IMR-90 (cell line): Measurements from ENCODE around the gene CFAP210. TPM values are rescaled to one million over a fixed set of nuclear protein-coding genes. Genes with fewer than 3 reads are reported as not detected.

ENCODE experiments used
- ATAC-seq: fragments of 200-7000 bp; cut with Tn5 transposase; 2 replicates; pipeline ENCODE4 v1.9.1; 2020; ENCODE audit warnings: low read depth, mild to moderate bottlenecking, moderate library complexity
- BruUV-seq: library from RNA; stranded (reverse); fragments of 400-500 nt; replicated peaks from 2 replicates; lab custom pipeline; 2021; lab: Mats Ljungman, UMichigan
- CTCF ChIA-PET: fragments of 300-600 bp; formaldehyde crosslinking; extraction: SDS; loops from one replicate; lab custom pipeline; 2021; ENCODE audit warnings: antibody characterized with exemption; lab: Yijun Ruan, JAX
- POLR2A ChIA-PET: fragments of 300-600 bp; sonication (Branson Sonifier 250); formaldehyde crosslinking; loops from one replicate; lab custom pipeline; 2022; ENCODE audit warnings: antibody characterized with exemption; ENCODE audit not compliant: unreplicated experiment; lab: Charles Lee
- DNase-seq: peaks from one replicate; pipeline ENCODE4 v3.0.0; 2013
- H2AFZ ChIP-seq: replicated peaks from 2 replicates; pipeline ENCODE3; 2013; ENCODE audit warnings: low read length, mild to moderate bottlenecking; ENCODE audit not compliant: poor library complexity
- H2AK5ac ChIP-seq: 2 replicates; pipeline ENCODE4 v1.6.1; 2013; ENCODE audit warnings: low read depth, low read length, inconsistent platforms
- H2AK9ac ChIP-seq: replicated peaks from 2 replicates; pipeline ENCODE3; 2013; ENCODE audit warnings: mild to moderate bottlenecking, low read depth, low read length, moderate library complexity; ENCODE audit not compliant: poor library complexity
- H2BK120ac ChIP-seq: 2 replicates; pipeline ENCODE4 v1.6.1; 2013; ENCODE audit warnings: low read depth, low read length, inconsistent platforms
- H2BK15ac ChIP-seq: 3 replicates; pipeline ENCODE4 v1.6.1; 2013; ENCODE audit warnings: low read depth, low read length, inconsistent platforms
- H2BK20ac ChIP-seq: 2 replicates; pipeline ENCODE4 v1.6.1; 2013; ENCODE audit warnings: low read depth, mild to moderate bottlenecking, inconsistent platforms, low read length, moderate library complexity
- H2BK5ac ChIP-seq: 2 replicates; pipeline ENCODE4 v1.6.1; 2013; ENCODE audit warnings: mild to moderate bottlenecking, low read depth, low read length, inconsistent platforms; ENCODE audit not compliant: poor library complexity, severe bottlenecking
- H3K14ac ChIP-seq: replicated peaks from 2 replicates; pipeline ENCODE4 v1.6.1; 2013; ENCODE audit warnings: low read depth, low read length, inconsistent platforms
- H3K18ac ChIP-seq: 2 replicates; pipeline ENCODE4 v1.6.1; 2013; ENCODE audit warnings: low read depth, low read length, control low read depth
- H3K23ac ChIP-seq: 2 replicates; pipeline ENCODE4 v1.6.1; 2013; ENCODE audit warnings: low read depth, low read length, inconsistent platforms
- H3K27ac ChIP-seq: 2 replicates; pipeline ENCODE4 v1.5.1; 2013; ENCODE audit warnings: mild to moderate bottlenecking, control low read depth, low read length; ENCODE audit not compliant: insufficient read depth
- H3K27me3 ChIP-seq: 2 replicates; pipeline ENCODE4 v1.6.1; 2013; ENCODE audit warnings: low read length; ENCODE audit not compliant: control insufficient read depth, insufficient read depth
- H3K36me3 ChIP-seq: 2 replicates; pipeline ENCODE4 v1.6.1; 2013; ENCODE audit warnings: low read length, mixed read lengths; ENCODE audit not compliant: control insufficient read depth, insufficient read depth
- H3K4ac ChIP-seq: 2 replicates; pipeline ENCODE4 v1.6.1; 2013; ENCODE audit warnings: low read depth, low read length, inconsistent platforms
- H3K4me1 ChIP-seq: 2 replicates; pipeline ENCODE4 v1.6.1; 2013; ENCODE audit warnings: low read length, mixed read lengths; ENCODE audit not compliant: control insufficient read depth, insufficient read depth
- H3K4me2 ChIP-seq: 2 replicates; pipeline ENCODE4 v1.6.1; 2013; ENCODE audit warnings: low read depth, mild to moderate bottlenecking, control low read depth, low read length, moderate library complexity
- H3K4me3 ChIP-seq: 2 replicates; pipeline ENCODE4 v1.5.1; 2013; ENCODE audit warnings: low read depth, mild to moderate bottlenecking, control low read depth, low read length, moderate library complexity; ENCODE audit not compliant: insufficient read depth
- H3K56ac ChIP-seq: 2 replicates; pipeline ENCODE4 v1.6.1; 2013; ENCODE audit warnings: low read length, inconsistent platforms; ENCODE audit not compliant: insufficient read depth; ENCODE audit errors: extremely low read depth
- H3K79me1 ChIP-seq, 2 experiments: 2 replicates each; pipeline ENCODE4 v1.6.1; 2013; ENCODE audit warnings: low read length in 2 of 2, inconsistent platforms in 1 of 2, low read depth in 1 of 2
- H3K9ac ChIP-seq: 2 replicates; pipeline ENCODE4 v1.6.1; 2013; ENCODE audit warnings: low read depth, low read length, control low read depth
- H3K9me1 ChIP-seq: 2 replicates; pipeline ENCODE4 v1.6.1; 2013; ENCODE audit warnings: low read length, inconsistent platforms; ENCODE audit not compliant: insufficient read depth
- H3K9me3 ChIP-seq: 2 replicates; pipeline ENCODE4 v1.6.1; 2013; ENCODE audit warnings: low read length; ENCODE audit not compliant: control insufficient read depth, insufficient read depth
- H4K20me1 ChIP-seq: 2 replicates; pipeline ENCODE4 v1.6.1; 2013; ENCODE audit warnings: low read length, inconsistent platforms; ENCODE audit not compliant: insufficient read depth
- H4K5ac ChIP-seq: 2 replicates; pipeline ENCODE4 v1.6.1; 2013; ENCODE audit warnings: mild to moderate bottlenecking, low read depth, low read length, control low read depth
- H4K8ac ChIP-seq, 2 experiments: 2 replicates each; pipeline ENCODE4 v1.6.1; 2013; ENCODE audit warnings: low read depth in 2 of 2, low read length in 2 of 2, control low read depth in 1 of 2, inconsistent platforms in 1 of 2
- H4K91ac ChIP-seq: 2 replicates; pipeline ENCODE4 v1.6.1; 2013; ENCODE audit warnings: low read depth, low read length, inconsistent platforms; ENCODE audit not compliant: insufficient read depth
- BHLHE40 ChIP-seq: fragments of 150-350 bp; IDR thresholded peaks from 2 replicates; pipeline ENCODE4 v1.6.1; 2016; ENCODE audit warnings: mild to moderate bottlenecking, low read depth, low read length
- CEBPB ChIP-seq: IDR thresholded peaks from 2 replicates; pipeline ENCODE4 v1.6.1; 2012; ENCODE audit warnings: low read depth, low read length, improper control_type of control experiment
- CHD1 ChIP-seq: IDR thresholded peaks from 2 replicates; pipeline ENCODE4 v1.6.1; 2012; ENCODE audit warnings: low read depth, low read length, improper control_type of control experiment
- CTCF ChIP-seq: conservative IDR thresholded peaks from 2 replicates; pipeline ENCODE4 v1.5.1; 2012; ENCODE audit warnings: mild to moderate bottlenecking, low read depth, low read length, improper control_type of control experiment
- ELK1 ChIP-seq: fragments of 150-350 bp; IDR thresholded peaks from 2 replicates; pipeline ENCODE4 v1.6.1; 2016; ENCODE audit warnings: low read depth, mild to moderate bottlenecking, low read length, moderate library complexity, borderline replicate concordance
- FOS ChIP-seq: fragments of 150-350 bp; IDR thresholded peaks from 2 replicates; pipeline ENCODE4 v1.6.1; 2016; ENCODE audit warnings: low read depth, low read length
- MAFK ChIP-seq: IDR thresholded peaks from 2 replicates; pipeline ENCODE4 v1.6.1; 2012; ENCODE audit warnings: low read depth, low read length, improper control_type of control experiment
- MAZ ChIP-seq: IDR thresholded peaks from 2 replicates; pipeline ENCODE4 v1.6.1; 2012; ENCODE audit warnings: low read depth, mild to moderate bottlenecking, low read length, improper control_type of control experiment, moderate library complexity, borderline replicate concordance
- MXI1 ChIP-seq: IDR thresholded peaks from 2 replicates; pipeline ENCODE4 v1.6.1; 2012; ENCODE audit warnings: low read depth, mild to moderate bottlenecking, low read length, moderate library complexity, borderline replicate concordance
- NFE2L2 ChIP-seq: fragments of 150-350 bp; IDR thresholded peaks from 2 replicates; pipeline ENCODE4 v1.6.1; 2016; ENCODE audit warnings: low read depth, mild to moderate bottlenecking, low read length
- POLR2A ChIP-seq: IDR thresholded peaks from 2 replicates; pipeline ENCODE4 v1.6.1; 2012; ENCODE audit warnings: mild to moderate bottlenecking, low read depth, low read length
- RAD21 ChIP-seq: IDR thresholded peaks from 2 replicates; pipeline ENCODE4 v1.6.1; 2012; ENCODE audit warnings: low read length, improper control_type of control experiment
- RCOR1 ChIP-seq: IDR thresholded peaks from 2 replicates; pipeline ENCODE4 v1.6.1; 2012; ENCODE audit warnings: mild to moderate bottlenecking, low read length, improper control_type of control experiment; ENCODE audit not compliant: insufficient replicate concordance
- RFX5 ChIP-seq: IDR thresholded peaks from 2 replicates; pipeline ENCODE4 v1.8.0; 2012; ENCODE audit warnings: low read depth, mild to moderate bottlenecking, low read length, moderate library complexity
- SMC3 ChIP-seq: fragments of 150-350 bp; IDR thresholded peaks from 2 replicates; pipeline ENCODE4 v1.6.1; 2016; ENCODE audit warnings: low read depth, mild to moderate bottlenecking, antibody characterized with exemption, low read length, moderate library complexity
- USF2 ChIP-seq: fragments of 150-350 bp; IDR thresholded peaks from 2 replicates; pipeline ENCODE4 v1.6.1; 2017; ENCODE audit warnings: mild to moderate bottlenecking, antibody characterized with exemption, low read length, low read depth
- WGBS, 2 experiments: methylation state at CpG; one replicate each; pipeline versions ENCODE4 v1.1.5 to v1.1.7; 2013; ENCODE audit warnings: missing lambda C conversion rate in 2 of 2; ENCODE audit not compliant: insufficient read length in 1 of 2; ENCODE audit errors: extremely low coverage in 2 of 2; 5-methylcytosine and 5-hydroxymethylcytosine counted together
- dilution Hi-C: fragments of 300-500 bp; cut with HindIII; formaldehyde crosslinking; loops from one replicate; pipeline ENCODE4 v1.14.3; 2018; ENCODE audit warnings: low sequenced_read_pairs; ENCODE audit not compliant: unreplicated experiment
- in situ Hi-C: fragments of 300-500 bp; cut with MboI; formaldehyde crosslinking; loops from 3 replicates; pipeline ENCODE4 v1.14.3; 2019; ENCODE audit warnings: low sequenced_read_pairs, inconsistent platforms, mixed read lengths
- intact Hi-C: fragments of 100-400 bp; cut with micrococcal nuclease; formaldehyde crosslinking; loops from 2 replicates; pipeline ENCODE4 v1.10.0; 2022
- polyA plus RNA-seq, 3 experiments: library from polyadenylated mRNA; depleted of rRNA; stranded (reverse); fragments of >200 nt; gene quantifications; 2 replicates each; pipeline ENCODE4 v1.2.3, GENCODE V29; 2012; ENCODE audit warnings: low replicate concordance in 1 of 3
- total RNA-seq: library from RNA; depleted of rRNA; stranded (reverse); fragments of >200 nt; gene quantifications from 2 replicates; pipeline ENCODE4 v1.2.3, GENCODE V29; 2012

Gene CFAP210
- total and polyA plus RNA-seq, 2 of the 4 experiments (the other 2 are of a cell fraction), result not detected

DNA sequence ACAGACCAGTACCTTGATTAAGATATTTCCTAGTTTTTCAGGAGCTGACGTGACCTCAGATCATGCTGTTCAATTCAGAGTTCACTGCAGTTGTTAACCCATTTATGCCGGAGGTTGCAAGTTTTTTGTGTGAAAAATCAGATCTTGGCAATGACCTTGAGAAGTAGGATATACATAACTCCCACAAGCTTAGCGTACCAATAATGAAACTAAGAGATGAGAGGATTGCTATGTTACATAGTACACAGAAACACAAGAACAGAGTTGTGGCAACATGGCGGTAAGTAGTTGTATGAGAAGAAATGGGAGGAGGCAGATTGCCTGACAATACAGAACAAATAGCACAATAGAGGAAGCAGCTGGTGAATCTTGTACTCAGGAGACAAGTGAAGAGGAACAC is 71.0 kb downstream of the CFAP210 start:
- Histone ChIP-seq H3K4me2 (no peak overlapping the region), H3K4me1 (no peaks in the 10 kb centered on the region), H3K18ac (no peak overlapping the region), H2AFZ (no peak overlapping the region), H3K36me3 (peaks cover 17% of the 10 kb centered on the region), H3K9me3 (no peaks in the 10 kb centered on the region), H4K5ac (no peak overlapping the region), H3K23ac (no peak overlapping the region), H2BK120ac (no peak overlapping the region), H3K79me1 (peaks cover 13 to 24% of the 10 kb centered on the region in 2 experiments), H3K4me3 (no peak overlapping the region), H2BK5ac (no peak overlapping the region), H2BK20ac (no peak overlapping the region), H2AK9ac (no peak overlapping the region), H4K20me1 (peaks cover 3% of the 10 kb centered on the region; the same call in 1 of the 2 replicates), H3K9ac (no peak overlapping the region), H4K8ac (no peak overlapping the region), H3K4ac (no peak overlapping the region), H3K27me3 (no peaks in the 10 kb centered on the region), H3K9me1 (peaks cover 6% of the 10 kb centered on the region; the same call in 1 of the 2 replicates), H2AK5ac (no peak overlapping the region), H4K91ac (no peak overlapping the region), H2BK15ac (no peak overlapping the region), H3K27ac (no peak overlapping the region), H3K14ac (no peak overlapping the region), H3K56ac (no peak overlapping the region)
- ChIA-PET CTCF (no interaction called here), POLR2A (no interaction called here)
- ATAC-seq, result no peak
- no TSS peak for BruUV-seq
- dilution Hi-C loops, result no loop called here
- intact Hi-C loops, result loop anchor here (5.0 kb wide), 1 partner anchor 36 kb away; no protein-coding TSS in a partner anchor
- no peak for DNase-seq
- in situ Hi-C loops, result no loop called here
- TF ChIP-seq CHD1 (no peak), BHLHE40 (no peak), CEBPB (no peak), MAFK (no peak), MAZ (no peak), NFE2L2 (no peak), ELK1 (no peak), CTCF (no peak), POLR2A (no peak), FOS (no peak), RAD21 (no peak), USF2 (no peak), MXI1 (no peak), RCOR1 (no peak), SMC3 (no peak), RFX5 (no peak)
- no CpG with 5 or more reads among the region's 4 CpGs for WGBS, 2 experiments
